HG02981 (cell line): Measurements from ENCODE around the gene SAA1.
"Not testable (repeated sequence)": the region's sequence is repeated elsewhere in the genome, so short reads cannot be mapped to it uniquely, and the experiment has no call there.

Experiments
- ATAC-seq: cut with Tn5 transposase; IDR thresholded peaks from one replicate; pipeline ENCODE4 v1.9.1; 2021; ENCODE audit warnings: mild to moderate bottlenecking, moderate library complexity; ENCODE audit not compliant: unreplicated experiment

The SAA1 gene

GRCh38 chr11:18254781-18255361 lies 11.2 kb upstream of the SAA1 start:
- no peak for ATAC-seq

DNA sequence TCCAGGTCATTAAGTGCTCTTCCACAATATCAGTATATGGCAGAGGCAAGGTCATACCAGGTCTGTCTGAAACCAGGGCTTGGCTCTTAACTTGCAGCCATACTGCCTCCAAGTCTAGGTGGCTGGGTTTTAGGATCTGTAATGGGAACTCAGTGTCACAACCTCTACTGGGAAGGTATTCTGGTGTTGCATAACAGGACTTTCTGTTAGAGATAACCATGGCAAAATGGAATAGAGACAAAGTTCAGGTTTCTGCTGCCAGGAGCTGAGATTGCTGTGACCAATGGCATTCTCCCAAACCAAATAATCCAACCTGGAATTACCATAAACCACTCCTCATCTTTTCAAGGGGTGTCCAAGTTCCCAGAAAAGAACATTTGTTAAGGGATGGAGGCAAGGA lies 6.8 kb upstream of the SAA1 start:
- ATAC-seq: no peak

DNA sequence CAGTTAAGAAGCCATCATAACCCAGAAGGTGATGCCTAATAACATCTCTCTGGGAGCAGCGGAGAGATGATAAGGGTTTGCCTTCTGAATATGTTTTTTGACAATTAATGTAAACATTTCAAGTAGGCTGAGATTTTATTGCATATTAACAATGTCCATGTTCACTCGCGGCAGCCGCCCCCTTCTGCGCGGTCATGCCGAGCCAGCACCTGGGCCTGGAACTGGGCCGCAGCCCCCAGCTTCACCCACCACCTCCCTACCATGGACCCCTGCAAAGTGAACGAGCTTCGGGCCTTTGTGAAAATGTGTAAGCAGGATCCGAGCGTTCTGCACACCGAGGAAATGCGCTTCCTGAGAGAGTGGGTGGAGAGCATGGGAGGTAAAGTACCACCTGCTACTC lies 4.3 kb upstream of the SAA1 start:
- no peak for ATAC-seq

GRCh38 chr11:18262681-18263350 lies 3.2 kb upstream of the SAA1 start:
- not testable (repeated sequence) for ATAC-seq

DNA sequence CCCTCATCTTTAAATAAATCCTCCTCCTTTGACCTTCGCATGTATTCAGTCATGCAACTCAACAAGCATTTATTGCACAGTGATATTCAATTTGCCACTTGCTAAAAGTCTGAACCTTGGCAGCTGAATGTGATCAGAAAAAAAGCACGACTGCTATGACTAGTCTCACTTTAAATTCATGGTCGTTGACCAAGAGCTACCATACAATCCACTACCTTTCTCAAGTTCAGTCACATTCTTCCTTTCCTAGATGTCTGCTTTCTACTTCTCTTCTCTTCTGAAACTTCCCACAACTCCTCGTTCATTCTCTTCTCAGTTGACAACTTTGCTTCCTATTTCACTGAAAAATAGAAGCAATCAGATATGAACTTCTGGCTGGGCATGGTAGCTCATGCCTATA lies 2.0 kb upstream of the SAA1 start:
- peak; percentile 36 for ATAC-seq

DNA sequence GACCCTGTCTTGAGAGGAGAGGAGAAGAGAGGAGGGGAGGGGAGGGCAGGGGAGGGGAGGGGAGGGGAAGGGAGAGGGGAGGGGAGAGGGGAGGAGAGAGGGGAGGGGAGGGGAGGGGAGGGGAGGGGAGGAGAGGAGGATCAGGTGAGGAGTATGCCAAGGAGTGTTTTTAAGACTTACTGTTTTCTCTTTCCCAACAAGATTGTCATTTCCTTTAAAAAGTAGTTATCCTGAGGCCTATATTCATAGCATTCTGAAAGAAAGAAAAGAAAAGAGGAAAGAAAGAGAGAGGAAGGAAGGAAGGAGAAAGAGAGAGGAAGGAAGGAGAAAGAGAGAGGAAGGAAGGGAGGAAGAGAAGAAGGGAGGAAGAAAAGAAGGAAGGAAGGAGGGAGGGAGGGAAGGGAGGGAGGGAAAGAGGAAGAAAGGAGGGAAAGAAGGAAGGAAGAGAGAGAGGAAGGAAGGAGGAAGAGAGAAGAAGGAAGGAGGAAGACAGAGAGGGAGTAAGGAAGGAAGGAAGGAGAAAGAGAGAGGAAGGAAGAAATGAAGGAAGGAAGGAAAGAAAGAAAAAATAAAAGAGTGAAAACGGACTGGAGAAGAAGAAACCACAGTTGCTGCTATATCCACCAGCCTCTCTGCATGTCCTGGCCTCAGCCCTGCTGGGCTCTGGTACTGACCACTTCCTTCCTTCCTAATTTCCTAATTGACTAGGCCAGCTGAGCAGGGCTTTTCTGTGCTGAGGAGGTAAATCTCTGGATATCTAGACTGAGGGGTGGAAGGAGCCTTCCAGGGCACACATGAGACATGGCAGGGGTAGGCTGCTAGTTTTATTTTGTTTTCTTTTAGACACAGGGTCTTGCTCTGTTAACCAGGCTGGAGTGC lies 1.1 kb upstream of the SAA1 start:
- no peak for ATAC-seq

DNA sequence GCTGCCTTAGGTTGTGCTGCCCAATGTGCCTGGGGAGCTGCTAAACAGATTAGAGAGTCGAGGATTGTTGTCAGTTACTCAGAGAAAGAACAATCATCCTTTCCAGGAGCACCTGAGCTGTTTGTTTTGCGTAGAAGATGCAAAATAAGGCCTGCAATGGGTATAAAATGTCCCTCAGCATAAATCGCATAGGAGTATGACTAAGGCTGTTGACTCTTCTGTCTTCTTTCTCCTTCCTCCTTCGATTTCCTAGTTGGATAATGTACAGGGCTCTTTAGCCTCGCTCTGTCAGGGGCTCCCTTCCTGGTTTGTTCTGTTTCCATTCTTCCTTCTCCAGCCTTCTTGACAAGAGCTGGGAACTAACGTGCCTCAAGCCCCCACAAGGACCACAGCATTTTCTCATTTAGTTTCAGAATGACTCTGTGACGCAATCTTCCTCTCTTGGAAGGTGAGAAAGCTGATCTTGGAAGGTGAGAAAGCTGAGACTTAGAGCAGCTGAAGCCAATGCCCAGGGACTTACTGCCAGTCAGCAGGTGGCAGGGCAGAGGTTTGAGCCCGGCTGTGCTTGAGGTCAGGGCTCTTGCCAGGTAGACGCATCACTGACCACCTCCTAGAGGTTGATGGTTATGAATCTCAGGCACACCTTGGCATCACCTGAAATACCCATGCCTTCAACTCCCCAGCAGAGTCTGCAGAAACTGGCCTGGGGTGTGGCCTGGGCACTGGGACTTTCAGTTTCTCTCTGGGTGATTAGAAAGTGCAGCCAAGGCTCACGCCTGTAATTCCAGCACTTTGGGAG lies 1.5 kb downstream of the SAA1 start:
- peak; percentile 65 for ATAC-seq

DNA sequence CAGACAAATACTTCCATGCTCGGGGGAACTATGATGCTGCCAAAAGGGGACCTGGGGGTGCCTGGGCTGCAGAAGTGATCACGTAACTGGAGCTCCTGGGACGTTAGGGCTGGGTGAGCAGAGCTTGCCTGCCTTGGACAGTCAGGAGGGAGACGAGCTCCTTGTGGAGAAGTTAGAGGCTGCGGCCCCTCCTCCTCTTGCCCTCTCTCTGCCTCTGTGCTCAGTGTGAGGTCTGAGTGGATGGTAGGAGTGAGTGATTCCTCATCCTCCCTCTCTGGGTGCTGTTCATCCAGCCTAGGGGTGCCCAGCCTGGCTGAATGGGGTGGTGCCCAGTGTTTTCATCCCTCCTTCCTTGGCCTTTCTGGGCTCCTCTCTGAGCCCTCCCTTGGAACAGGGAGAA lies 3.2 kb downstream of the SAA1 start:
- not testable (repeated sequence) for ATAC-seq

- ATAC-seq: no peak
Observed at GRCh38 chr11:18270102-18270501, 4.0 kb downstream of the SAA1 start.

DNA sequence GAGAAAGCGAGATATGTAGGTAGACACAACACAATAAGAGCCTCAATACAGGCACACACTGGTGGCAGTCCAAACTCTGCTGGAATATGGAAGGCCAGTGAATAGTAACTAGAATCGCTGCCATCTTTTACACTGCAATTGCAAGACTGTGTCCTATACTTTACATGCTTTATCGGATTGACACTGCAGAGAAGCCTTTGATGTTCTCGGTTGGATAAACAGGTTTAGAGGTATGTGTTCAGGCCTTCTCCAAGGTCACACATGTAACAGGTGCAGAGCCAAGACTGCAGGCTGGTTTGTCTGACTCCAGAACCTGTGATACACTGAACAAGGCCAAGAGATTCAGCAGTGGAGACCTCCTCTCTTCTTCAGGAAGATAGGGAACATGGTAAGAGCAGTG lies 5.1 kb downstream of the SAA1 start:
- ATAC-seq: no peak

DNA sequence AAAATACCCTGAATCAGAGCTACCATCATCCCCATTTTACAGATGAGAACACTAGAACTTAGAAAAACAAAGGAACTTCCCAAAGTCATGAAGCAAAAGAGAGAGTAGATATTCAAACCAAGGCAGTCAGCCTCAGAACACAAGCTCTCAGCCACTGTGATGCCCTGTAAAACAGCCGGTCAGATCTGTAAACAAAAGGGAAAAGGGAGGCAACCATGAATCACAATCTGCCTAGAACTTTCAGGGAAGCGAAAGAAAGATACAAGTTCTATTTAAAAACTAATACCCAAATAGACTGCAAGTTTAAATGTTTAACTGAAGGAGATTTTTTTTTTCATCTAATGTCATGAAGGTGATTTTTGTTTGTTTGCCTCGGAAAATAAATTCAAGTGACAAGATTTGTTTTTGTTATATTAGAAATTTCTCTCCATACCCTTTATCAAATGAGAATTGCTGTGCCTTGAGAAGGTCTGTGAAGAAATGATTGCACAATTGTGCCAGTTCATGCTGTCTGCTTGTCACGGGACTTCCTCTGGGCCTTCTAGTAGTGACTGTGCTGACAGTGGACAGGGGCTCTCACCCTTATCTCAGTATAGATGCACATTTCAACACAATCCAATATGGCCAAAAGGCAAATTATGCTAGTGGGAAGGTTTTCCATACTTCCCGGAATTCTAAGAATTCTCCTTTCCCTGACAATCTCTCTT lies 11.7 kb downstream of the SAA1 start:
- no peak for ATAC-seq

DNA sequence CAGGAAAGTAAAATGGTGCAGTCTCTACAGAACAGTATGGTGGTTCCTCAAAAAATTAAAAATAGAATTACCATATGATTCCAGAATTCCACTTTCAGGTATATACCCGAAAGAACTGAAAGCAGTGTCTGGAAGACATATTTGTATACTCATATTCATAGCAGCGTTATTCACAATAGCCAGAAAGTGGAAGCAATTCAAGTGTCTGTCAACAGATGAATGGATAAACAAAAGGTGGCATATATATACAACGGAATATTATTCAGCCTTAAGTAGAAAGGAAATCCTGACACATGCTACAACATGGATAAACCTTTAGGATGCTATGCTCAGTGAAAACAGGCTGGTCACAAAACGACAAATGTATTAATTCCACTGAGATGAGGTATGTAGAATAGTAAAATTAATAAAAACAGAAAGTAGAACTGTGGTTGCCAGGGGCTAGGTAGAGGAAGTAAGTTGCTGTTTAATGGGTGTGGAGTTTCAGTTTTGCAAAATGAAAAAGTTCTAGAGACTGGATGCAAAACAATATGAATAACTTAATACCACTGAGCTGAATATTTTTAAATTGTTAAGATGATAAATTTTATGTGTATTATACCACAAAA lies 14.5 kb downstream of the SAA1 start:
- peak; percentile 91 for ATAC-seq

- ATAC-seq: no peak
Observed at GRCh38 chr11:18282626-18283025, 16.6 kb downstream of the SAA1 start.

GRCh38 chr11:18285841-18286240 lies 19.8 kb downstream of the SAA1 start:
- no peak for ATAC-seq

GRCh38 chr11:18288911-18289310 lies 22.8 kb downstream of the SAA1 start:
- ATAC-seq: no peak

DNA sequence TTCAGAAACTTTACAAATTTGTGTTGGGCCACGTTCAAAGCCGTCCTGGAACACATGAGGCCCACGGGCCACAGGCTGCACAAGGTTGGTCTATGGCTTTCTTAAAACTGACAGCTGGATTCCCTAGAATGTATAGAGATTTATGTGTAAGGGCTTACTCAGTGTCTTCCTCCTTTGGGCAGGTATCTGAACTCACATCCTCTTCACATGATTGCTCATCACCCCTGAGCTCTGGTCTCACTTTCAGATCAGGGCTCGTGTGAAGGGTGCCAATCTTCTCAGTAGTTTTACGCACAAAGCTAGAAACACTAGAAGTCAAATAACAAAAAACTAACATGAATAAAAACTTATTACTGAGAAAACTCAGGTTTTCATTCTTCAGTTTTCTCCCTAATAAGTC lies 28.8 kb downstream of the SAA1 start:
- ATAC-seq: no peak

DNA sequence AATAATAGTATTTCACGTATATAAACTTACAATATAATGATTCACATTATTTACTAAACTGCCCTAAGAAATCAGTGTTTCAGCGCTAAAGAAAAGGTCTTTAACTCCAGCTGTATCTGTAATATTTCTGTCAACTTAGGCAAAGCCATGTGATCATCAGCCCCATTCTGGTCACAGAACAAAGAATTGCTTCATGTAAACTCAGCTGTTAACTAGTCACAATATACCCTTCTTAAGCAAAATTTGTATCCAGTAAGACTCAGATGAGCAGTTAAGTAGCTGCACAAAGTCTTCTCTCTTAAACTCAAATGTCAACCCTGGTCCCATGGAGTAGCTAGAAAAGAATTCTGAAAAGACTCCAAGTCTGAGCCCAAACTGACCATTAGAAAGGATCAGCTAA lies 29.3 kb downstream of the SAA1 start:
- no peak for ATAC-seq

GRCh38 chr11:18299721-18300120 lies 33.7 kb downstream of the SAA1 start:
- no peak for ATAC-seq

GRCh38 chr11:18304745-18305144 lies 38.7 kb downstream of the SAA1 start:
- ATAC-seq: no peak

- no peak for ATAC-seq
Observed at GRCh38 chr11:18307461-18308139, 41.5 kb downstream of the SAA1 start.
